OCI-LY3 (cell line): Measurements from ENCODE around the gene MMAA.

Source experiments
- CTCF ChIP-seq: fragments of 200-600, 300-600 bp; sonication (generic); IDR thresholded peaks from 2 replicates; pipeline ENCODE4 v1.5.1; 2014; ENCODE audit warnings: antibody characterized with exemption, low read length, low read depth
- EZH2phosphoT487 ChIP-seq: fragments of 200-600 bp; shearing (Covaris generic); IDR thresholded peaks from 2 replicates; pipeline ENCODE4 v1.6.1; 2018; ENCODE audit warnings: antibody characterized with exemption, mixed run types, low read depth

DNA sequence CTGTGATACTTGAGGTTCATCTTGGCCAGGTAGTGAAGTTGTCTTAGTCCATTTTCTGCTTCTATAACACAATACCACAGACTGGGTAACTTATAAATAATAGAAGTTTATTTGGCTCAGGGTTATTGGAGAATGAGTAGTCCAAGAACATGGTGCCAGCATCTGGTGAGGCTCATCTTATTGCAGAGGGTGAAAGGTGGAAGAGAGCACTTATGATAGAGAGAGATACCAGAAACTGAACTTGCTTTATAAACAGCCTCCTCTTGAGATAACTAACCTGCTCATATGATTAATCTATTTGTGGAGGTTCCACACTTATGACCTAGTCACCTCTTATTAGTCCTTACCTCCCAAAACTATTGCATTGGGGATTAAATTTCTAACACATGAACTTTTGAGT is 62.3 kb downstream of the MMAA start:
- TF ChIP-seq CTCF (no peak), EZH2phosphoT487 (no peak)
